GM18520 (cell line): ENCODE results near the gene ZNF346.

Source experiments
- ATAC-seq: cut with Tn5 transposase; IDR thresholded peaks from one replicate; pipeline ENCODE4 v1.9.1; 2021; ENCODE audit not compliant: unreplicated experiment

ZNF346 gene

DNA sequence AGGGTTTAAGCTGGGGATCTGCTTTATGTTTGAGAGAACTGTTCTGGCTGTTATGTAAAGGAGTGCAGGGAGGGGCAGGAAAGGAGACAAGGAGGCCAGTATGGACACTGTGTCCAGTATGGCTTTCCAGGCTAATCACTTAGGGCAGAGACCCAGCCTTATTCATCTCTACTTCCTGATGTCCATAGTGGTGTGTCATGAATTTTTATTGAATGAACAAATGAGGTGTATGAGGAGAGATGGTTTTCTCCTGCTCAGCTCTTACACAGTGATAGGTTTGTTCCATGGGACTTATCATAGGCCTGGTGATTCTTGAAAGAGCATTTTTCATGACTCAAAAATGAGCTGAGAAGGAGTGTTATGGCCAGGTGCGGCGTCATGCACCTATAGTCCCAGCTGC is 43.7 kb downstream of the ZNF346 start:
- ATAC-seq = no peak

GRCh38 chr5:177067503-177067902 is 45.0 kb downstream of the ZNF346 start:
- no peak for ATAC-seq

GRCh38 chr5:177070536-177071191 is 48.2 kb downstream of the ZNF346 start:
- ATAC-seq = no peak

DNA sequence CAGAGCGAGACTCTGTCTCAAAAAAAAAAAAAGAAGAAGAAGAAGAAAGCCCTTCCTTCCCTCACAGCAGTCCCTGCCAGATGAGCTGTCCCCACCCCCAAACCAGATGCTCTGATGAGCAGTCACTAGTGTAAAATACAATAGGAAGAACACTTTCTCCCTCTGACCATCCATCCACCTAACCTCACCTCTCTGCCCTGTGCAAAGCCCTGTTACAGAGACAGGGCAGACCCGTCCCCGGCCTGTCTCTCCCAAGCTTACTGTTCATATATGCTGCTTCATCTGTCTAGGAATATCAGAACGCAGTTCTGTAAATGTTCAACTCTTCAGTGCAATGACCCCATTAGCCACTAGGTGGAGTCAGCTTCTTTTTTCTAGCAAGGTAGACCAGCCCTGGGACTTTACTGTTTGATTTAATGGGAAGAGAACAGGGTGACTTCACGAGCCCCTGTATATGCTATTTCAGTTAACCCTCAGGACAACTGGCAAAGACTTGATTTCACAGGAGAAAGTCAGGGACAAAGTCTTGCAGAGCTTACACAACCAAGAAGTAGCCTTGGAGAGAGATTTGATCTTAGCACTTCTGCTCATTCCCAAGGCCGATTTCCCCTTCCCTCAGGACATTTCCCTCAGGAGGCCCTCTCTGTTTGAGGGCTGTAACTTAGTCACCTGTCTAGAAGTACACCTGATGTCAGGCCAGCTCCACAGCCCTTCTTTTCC is 49.3 kb downstream of the ZNF346 start:
- ATAC-seq = no peak

DNA sequence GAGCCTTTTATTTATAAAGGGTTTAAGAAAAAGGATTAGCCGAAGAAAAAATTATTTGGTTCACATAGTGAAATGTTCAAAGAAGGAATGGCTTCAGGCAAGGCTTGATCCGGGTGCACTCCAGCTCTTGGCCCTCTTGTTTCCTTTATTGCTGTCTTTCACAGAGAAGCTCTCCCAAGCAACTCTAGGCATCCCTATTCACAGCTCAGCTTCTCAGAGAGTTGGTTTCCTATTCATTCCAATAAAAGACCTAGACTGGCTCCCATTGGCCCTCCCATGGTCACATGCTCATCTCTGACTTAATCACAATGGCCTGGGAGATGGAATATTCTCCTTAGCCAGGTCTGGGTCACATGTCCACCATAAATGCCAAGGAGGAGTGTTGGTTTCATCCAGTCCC is 54.8 kb downstream of the ZNF346 start:
- no peak for ATAC-seq

DNA sequence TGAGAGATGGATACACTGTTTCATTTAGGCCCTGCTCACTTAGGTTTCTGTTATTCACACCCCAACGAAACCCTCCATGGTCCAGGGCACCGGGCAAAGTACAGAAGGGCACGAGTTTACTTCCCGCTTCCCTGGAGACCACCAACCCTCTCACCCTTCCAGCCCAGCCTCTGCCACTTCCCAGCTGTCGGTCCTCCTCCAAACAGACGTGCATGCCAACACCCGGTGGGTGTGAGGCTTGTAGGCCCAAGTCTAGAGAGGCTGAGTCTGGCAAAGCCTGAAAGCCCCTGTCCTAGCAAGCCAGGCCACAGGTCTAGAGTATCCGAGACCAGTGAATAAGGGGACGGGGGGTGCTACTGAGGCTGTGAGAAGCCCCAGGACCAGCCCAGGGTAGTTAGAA is 57.1 kb downstream of the ZNF346 start:
- ATAC-seq = no peak

GRCh38 chr5:177080265-177080664 is 57.8 kb downstream of the ZNF346 start:
- ATAC-seq = no peak

DNA sequence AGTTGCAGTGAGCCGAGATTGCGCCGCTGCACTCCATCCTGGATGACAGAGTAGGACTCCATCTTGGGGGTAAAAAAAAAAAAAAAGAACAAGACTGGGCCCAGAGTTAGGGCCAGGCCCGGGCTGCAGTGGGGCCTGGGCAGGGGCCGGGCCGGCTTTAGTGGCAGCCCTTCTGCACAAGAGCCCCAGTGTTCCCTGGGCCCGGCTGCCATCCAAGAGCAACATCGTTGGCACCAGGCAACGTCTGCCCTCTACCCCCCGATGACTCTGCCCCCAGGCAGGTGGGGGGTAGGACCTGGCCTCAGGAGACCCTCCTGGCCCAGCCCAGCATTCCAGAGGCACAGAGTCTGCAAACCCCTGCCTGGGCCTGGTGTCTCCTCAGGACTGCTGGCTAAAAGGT is 59.4 kb downstream of the ZNF346 start:
- ATAC-seq = no peak

DNA sequence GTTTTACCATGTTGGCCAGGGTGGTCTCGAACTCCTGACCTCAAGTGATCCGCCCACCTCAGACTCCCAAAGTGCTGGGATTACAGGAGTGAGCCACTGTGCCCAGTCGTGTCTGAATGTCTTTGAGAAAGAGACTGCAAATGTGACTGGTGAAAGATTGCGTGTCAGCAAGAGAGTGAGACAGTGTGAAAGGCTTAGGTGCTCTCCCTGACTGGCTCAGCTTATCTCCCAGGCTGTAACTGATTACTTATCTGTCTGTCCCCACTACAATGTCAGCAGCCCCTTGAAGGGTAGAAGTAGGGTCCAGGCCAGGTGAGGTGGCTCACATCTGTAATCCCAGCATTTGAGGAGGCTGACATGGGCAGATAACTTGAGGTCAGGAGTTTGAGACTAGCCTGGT is 60.9 kb downstream of the ZNF346 start:
- no peak for ATAC-seq

DNA sequence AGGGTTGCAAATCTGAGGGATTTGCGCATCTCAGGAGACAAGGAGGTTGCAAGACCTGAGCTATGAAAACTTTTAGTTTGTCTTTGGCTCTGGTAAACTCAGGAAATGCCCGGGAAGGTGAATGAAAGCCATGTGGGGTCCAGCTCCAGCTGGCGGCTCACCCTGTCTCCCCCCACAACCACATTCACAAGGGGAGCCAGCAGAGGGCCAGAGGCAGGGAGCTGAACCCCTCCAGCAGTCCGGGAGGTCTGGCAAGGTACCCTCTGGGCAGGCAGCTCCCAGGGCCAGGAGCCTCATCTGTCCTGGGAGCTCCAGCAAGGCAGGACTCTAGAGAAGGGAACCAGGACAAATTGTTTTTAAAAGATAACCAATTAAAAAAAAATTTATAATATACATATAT is 61.7 kb downstream of the ZNF346 start:
- ATAC-seq = no peak

DNA sequence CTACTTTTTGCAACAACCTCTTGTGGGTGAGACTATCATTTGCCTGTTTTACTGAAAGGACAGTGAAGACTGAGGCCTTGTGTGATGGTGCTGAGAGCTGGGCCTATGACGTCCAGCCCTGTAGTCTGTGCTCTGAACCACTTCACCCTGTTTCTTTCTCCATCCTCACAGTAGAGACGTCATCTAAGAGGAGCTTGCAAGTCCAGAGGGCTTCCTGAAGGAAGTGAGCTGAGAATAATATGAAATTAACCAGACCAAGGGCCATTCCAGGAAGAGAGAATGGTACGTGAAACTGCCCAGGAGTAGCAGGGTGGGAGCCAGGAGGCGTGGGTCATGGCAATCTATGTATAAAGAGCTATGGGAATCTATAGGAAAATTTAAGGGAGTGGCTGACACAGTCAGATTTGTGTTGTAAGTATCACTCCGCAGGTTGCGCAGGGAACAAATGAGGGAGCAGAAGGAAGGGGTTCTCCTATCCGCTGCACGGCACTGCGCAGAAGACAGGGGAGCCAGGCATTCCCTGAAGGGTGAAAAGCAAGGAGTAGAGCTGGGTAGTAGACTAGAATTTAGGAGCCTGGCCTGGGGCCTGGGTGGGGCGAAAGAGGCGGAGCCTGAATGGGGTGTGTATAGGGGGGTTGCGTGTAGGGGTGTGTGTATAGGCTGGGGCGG is 63.6 kb downstream of the ZNF346 start:
- ATAC-seq = no peak

DNA sequence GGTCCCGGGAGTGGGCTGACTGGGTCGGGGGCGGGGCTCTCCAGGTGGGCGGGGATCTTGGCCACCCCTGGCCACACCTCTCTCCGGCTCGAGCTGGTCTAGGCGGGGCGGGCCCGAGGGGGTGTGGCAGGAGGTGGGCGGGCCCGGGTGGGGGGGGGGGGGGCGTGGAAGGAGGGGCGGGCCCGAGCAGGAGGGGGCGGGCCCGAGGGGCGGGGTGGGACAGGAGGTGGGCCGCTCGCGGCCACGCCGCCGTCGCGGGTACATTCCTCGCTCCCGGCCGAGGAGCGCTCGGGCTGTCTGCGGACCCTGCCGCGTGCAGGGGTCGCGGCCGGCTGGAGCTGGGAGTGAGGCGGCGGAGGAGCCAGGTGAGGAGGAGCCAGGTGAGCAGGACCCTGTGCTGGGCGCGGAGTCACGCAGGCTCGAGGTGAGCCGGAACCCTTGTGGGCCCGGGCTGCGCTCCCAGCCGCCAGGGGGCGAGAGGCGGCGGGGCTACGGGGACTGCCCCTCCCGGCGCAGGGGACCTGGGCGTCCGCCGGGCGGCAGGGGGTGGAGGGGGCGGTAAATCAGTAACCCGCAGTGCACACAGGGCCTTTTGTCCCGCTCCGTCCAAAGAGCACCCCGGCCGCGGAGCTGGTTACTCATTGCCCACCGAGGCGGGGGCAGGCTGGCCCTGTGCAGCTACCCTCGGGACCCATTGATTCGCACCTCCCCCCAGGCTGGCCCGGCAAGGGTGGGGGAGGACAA is 64.3 kb downstream of the ZNF346 start, which contains the start of gene FGFR4:
TSS of gene FGFR4 (plus strand) at position 262 of the 744 bp plus-strand sequence. CDS start 2,688 bp downstream, outside the sequence.
- ATAC-seq = no peak

DNA sequence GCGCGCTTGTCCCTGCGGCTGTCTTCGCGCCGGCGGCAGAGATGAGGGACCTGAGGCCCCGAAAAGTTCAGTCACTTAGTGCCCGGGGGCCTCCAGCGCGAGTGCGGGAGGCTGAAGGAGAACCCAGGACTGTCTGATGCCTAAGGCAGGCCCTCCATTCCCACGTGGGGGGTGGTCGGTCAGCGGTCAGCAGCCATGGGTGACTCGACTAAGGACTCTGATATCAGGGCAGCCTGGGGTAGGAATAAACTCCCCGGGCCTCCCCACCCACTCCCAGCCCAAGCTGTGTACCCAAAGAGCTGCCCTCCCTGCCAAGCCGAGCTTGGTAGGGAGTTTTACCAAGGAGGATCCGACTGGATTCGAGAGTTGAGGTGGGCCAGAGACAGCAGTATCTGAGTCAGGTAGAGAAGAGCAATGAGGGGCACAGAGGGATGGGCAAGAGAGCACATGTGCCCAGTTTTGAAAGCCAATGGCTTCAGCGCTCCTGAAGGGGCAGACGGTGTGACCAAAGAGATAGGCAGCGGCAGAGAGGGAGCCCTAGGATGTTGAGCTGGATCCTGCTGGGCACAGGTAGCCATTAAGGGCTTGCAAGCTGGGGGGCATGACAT is 65.0 kb downstream of the ZNF346 start:
- ATAC-seq = no peak

- no peak for ATAC-seq
Observed at GRCh38 chr5:177089127-177089526, 66.6 kb downstream of the ZNF346 start.

- ATAC-seq = no peak
Observed at GRCh38 chr5:177089825-177090641, 67.5 kb downstream of the ZNF346 start.

- ATAC-seq = no peak
Observed at GRCh38 chr5:177090813-177091212, 68.3 kb downstream of the ZNF346 start.

GRCh38 chr5:177091232-177091631 is 68.7 kb downstream of the ZNF346 start:
- no peak for ATAC-seq

GRCh38 chr5:177092178-177093081 is 69.9 kb downstream of the ZNF346 start:
- no peak for ATAC-seq

- no peak for ATAC-seq
Observed at GRCh38 chr5:177093082-177093712, 70.7 kb downstream of the ZNF346 start.
